IMR-90 (cell line): ENCODE data around the gene PROCA1. TPM values are rescaled to one million over a fixed set of nuclear protein-coding genes. Genes with fewer than 3 reads are reported as not detected.

Experiments
- ATAC-seq: fragments of 200-7000 bp; cut with Tn5 transposase; 2 replicates; pipeline ENCODE4 v1.9.1; 2020; ENCODE audit warnings: low read depth, mild to moderate bottlenecking, moderate library complexity
- BruUV-seq: library from RNA; stranded (reverse); fragments of 400-500 nt; replicated peaks from 2 replicates; lab custom pipeline; 2021; lab: Mats Ljungman, UMichigan
- CTCF ChIA-PET: fragments of 300-600 bp; formaldehyde crosslinking; extraction: SDS; loops from one replicate; lab custom pipeline; 2021; ENCODE audit warnings: antibody characterized with exemption; lab: Yijun Ruan, JAX
- POLR2A ChIA-PET: fragments of 300-600 bp; sonication (Branson Sonifier 250); formaldehyde crosslinking; loops from one replicate; lab custom pipeline; 2022; ENCODE audit warnings: antibody characterized with exemption; ENCODE audit not compliant: unreplicated experiment; lab: Charles Lee
- DNase-seq: peaks from one replicate; pipeline ENCODE4 v3.0.0; 2013
- H2AFZ ChIP-seq: replicated peaks from 2 replicates; pipeline ENCODE3; 2013; ENCODE audit warnings: low read length, mild to moderate bottlenecking; ENCODE audit not compliant: poor library complexity
- H2AK5ac ChIP-seq: 2 replicates; pipeline ENCODE4 v1.6.1; 2013; ENCODE audit warnings: low read depth, low read length, inconsistent platforms
- H2AK9ac ChIP-seq: replicated peaks from 2 replicates; pipeline ENCODE3; 2013; ENCODE audit warnings: mild to moderate bottlenecking, low read depth, low read length, moderate library complexity; ENCODE audit not compliant: poor library complexity
- H2BK120ac ChIP-seq: 2 replicates; pipeline ENCODE4 v1.6.1; 2013; ENCODE audit warnings: low read depth, low read length, inconsistent platforms
- H2BK15ac ChIP-seq: 3 replicates; pipeline ENCODE4 v1.6.1; 2013; ENCODE audit warnings: low read depth, low read length, inconsistent platforms
- H2BK20ac ChIP-seq: 2 replicates; pipeline ENCODE4 v1.6.1; 2013; ENCODE audit warnings: low read depth, mild to moderate bottlenecking, inconsistent platforms, low read length, moderate library complexity
- H2BK5ac ChIP-seq: 2 replicates; pipeline ENCODE4 v1.6.1; 2013; ENCODE audit warnings: mild to moderate bottlenecking, low read depth, low read length, inconsistent platforms; ENCODE audit not compliant: poor library complexity, severe bottlenecking
- H3K14ac ChIP-seq: replicated peaks from 2 replicates; pipeline ENCODE4 v1.6.1; 2013; ENCODE audit warnings: low read depth, low read length, inconsistent platforms
- H3K18ac ChIP-seq: 2 replicates; pipeline ENCODE4 v1.6.1; 2013; ENCODE audit warnings: low read depth, low read length, control low read depth
- H3K23ac ChIP-seq: 2 replicates; pipeline ENCODE4 v1.6.1; 2013; ENCODE audit warnings: low read depth, low read length, inconsistent platforms
- H3K27ac ChIP-seq: 2 replicates; pipeline ENCODE4 v1.5.1; 2013; ENCODE audit warnings: mild to moderate bottlenecking, control low read depth, low read length; ENCODE audit not compliant: insufficient read depth
- H3K27me3 ChIP-seq: 2 replicates; pipeline ENCODE4 v1.6.1; 2013; ENCODE audit warnings: low read length; ENCODE audit not compliant: control insufficient read depth, insufficient read depth
- H3K36me3 ChIP-seq: 2 replicates; pipeline ENCODE4 v1.6.1; 2013; ENCODE audit warnings: low read length, mixed read lengths; ENCODE audit not compliant: control insufficient read depth, insufficient read depth
- H3K4ac ChIP-seq: 2 replicates; pipeline ENCODE4 v1.6.1; 2013; ENCODE audit warnings: low read depth, low read length, inconsistent platforms
- H3K4me1 ChIP-seq: 2 replicates; pipeline ENCODE4 v1.6.1; 2013; ENCODE audit warnings: low read length, mixed read lengths; ENCODE audit not compliant: control insufficient read depth, insufficient read depth
- H3K4me2 ChIP-seq: 2 replicates; pipeline ENCODE4 v1.6.1; 2013; ENCODE audit warnings: low read depth, mild to moderate bottlenecking, control low read depth, low read length, moderate library complexity
- H3K4me3 ChIP-seq: 2 replicates; pipeline ENCODE4 v1.5.1; 2013; ENCODE audit warnings: low read depth, mild to moderate bottlenecking, control low read depth, low read length, moderate library complexity; ENCODE audit not compliant: insufficient read depth
- H3K56ac ChIP-seq: 2 replicates; pipeline ENCODE4 v1.6.1; 2013; ENCODE audit warnings: low read length, inconsistent platforms; ENCODE audit not compliant: insufficient read depth; ENCODE audit errors: extremely low read depth
- H3K79me1 ChIP-seq, 2 experiments: 2 replicates each; pipeline ENCODE4 v1.6.1; 2013; ENCODE audit warnings: low read length in 2 of 2, inconsistent platforms in 1 of 2, low read depth in 1 of 2
- H3K9ac ChIP-seq: 2 replicates; pipeline ENCODE4 v1.6.1; 2013; ENCODE audit warnings: low read depth, low read length, control low read depth
- H3K9me1 ChIP-seq: 2 replicates; pipeline ENCODE4 v1.6.1; 2013; ENCODE audit warnings: low read length, inconsistent platforms; ENCODE audit not compliant: insufficient read depth
- H3K9me3 ChIP-seq: 2 replicates; pipeline ENCODE4 v1.6.1; 2013; ENCODE audit warnings: low read length; ENCODE audit not compliant: control insufficient read depth, insufficient read depth
- H4K20me1 ChIP-seq: 2 replicates; pipeline ENCODE4 v1.6.1; 2013; ENCODE audit warnings: low read length, inconsistent platforms; ENCODE audit not compliant: insufficient read depth
- H4K5ac ChIP-seq: 2 replicates; pipeline ENCODE4 v1.6.1; 2013; ENCODE audit warnings: mild to moderate bottlenecking, low read depth, low read length, control low read depth
- H4K8ac ChIP-seq, 2 experiments: 2 replicates each; pipeline ENCODE4 v1.6.1; 2013; ENCODE audit warnings: low read depth in 2 of 2, low read length in 2 of 2, control low read depth in 1 of 2, inconsistent platforms in 1 of 2
- H4K91ac ChIP-seq: 2 replicates; pipeline ENCODE4 v1.6.1; 2013; ENCODE audit warnings: low read depth, low read length, inconsistent platforms; ENCODE audit not compliant: insufficient read depth
- CEBPB ChIP-seq: IDR thresholded peaks from 2 replicates; pipeline ENCODE4 v1.6.1; 2012; ENCODE audit warnings: low read depth, low read length, improper control_type of control experiment
- MAZ ChIP-seq: IDR thresholded peaks from 2 replicates; pipeline ENCODE4 v1.6.1; 2012; ENCODE audit warnings: low read depth, mild to moderate bottlenecking, low read length, improper control_type of control experiment, moderate library complexity, borderline replicate concordance
- WGBS, 2 experiments: methylation state at CpG; one replicate each; pipeline versions ENCODE4 v1.1.5 to v1.1.7; 2013; ENCODE audit warnings: missing lambda C conversion rate in 2 of 2; ENCODE audit not compliant: insufficient read length in 1 of 2; ENCODE audit errors: extremely low coverage in 2 of 2; 5-methylcytosine and 5-hydroxymethylcytosine counted together
- dilution Hi-C: fragments of 300-500 bp; cut with HindIII; formaldehyde crosslinking; loops from one replicate; pipeline ENCODE4 v1.14.3; 2018; ENCODE audit warnings: low sequenced_read_pairs; ENCODE audit not compliant: unreplicated experiment
- in situ Hi-C: fragments of 300-500 bp; cut with MboI; formaldehyde crosslinking; loops from 3 replicates; pipeline ENCODE4 v1.14.3; 2019; ENCODE audit warnings: low sequenced_read_pairs, inconsistent platforms, mixed read lengths
- intact Hi-C: fragments of 100-400 bp; cut with micrococcal nuclease; formaldehyde crosslinking; loops from 2 replicates; pipeline ENCODE4 v1.10.0; 2022
- polyA plus RNA-seq, 3 experiments: library from polyadenylated mRNA; depleted of rRNA; stranded (reverse); fragments of >200 nt; gene quantifications; 2 replicates each; pipeline ENCODE4 v1.2.3, GENCODE V29; 2012; ENCODE audit warnings: low replicate concordance in 1 of 3
- total RNA-seq: library from RNA; depleted of rRNA; stranded (reverse); fragments of >200 nt; gene quantifications from 2 replicates; pipeline ENCODE4 v1.2.3, GENCODE V29; 2012
- TF ChIP-seq, protein P1 (sequence below): fragments of 150-350 bp; IDR thresholded peaks from 2 replicates; pipeline ENCODE4 v1.6.1; 2017; ENCODE audit warnings: mild to moderate bottlenecking, antibody characterized with exemption, low read length, low read depth

PROCA1 gene
- total and polyA plus RNA-seq, 2 of the 4 experiments (the other 2 are of a cell fraction) = 0.36 to 1.7 TPM

DNA sequence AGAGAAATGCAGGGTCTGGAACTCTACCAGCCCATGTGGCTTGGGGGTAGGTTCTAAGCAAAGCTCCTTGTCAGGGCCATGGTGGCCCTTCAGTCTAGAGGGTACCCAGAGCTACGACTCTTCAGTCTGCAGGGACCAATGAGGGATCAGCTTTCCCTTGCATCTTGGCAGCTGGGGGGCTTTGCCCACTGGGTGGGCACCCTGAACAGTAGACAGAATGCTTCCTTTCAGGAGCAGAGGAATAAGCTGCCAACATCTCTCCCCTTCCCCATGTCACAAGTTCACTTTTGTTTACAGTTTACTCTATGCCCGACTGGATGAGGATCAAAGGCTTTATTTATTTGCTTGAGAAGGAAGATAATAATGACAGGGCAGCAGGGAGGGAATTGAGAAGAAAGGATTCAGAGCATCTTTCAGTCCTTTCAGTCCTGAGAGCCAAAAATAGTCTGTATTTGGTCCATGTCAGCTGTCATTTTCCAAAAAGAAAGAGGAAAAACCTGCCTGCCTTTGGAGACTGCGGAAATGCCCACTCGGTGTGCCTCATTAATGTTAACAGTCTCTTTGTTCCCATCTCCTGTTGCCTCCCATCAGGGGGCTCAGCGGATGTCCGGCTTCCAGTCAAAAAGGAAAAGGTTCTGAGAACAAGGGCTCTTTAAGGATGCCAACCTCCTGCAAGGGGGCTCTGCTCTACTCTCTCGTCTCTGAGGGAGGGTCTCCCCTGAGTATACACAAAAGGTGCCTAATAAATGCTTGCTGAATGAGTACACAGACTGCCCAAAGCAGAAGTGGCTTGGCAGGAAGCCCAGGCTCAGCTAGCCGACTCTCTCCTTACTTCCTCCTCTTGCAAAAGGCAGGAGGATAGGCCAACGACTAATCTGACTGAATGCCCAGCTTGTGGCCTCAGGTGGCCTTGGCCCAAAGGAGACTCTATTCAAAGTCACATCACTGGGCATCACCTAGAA lies 49.2 kb upstream of the PROCA1 start:
- intact Hi-C loops (loop anchor here (5.0 to 10.0 kb wide), 2 partner anchors 54 to 96 kb away; partner anchors contain the start of gene ERAL1), in situ Hi-C loops (no loop called here), dilution Hi-C loops (no loop called here)
- Histone ChIP-seq H3K27me3 (no peaks in the 10 kb centered on the region), H3K9me1 (no peaks in the 10 kb centered on the region), H3K4me3 (no peak overlapping the region), H2BK5ac (no peak overlapping the region), H3K9ac (no peak overlapping the region), H2BK15ac (no peak overlapping the region), H2AK9ac (no peak overlapping the region), H2BK120ac (no peak overlapping the region), H3K56ac (no peak overlapping the region), H3K27ac (no peak overlapping the region), H3K14ac (no peak overlapping the region), H2AK5ac (no peak overlapping the region), H3K18ac (no peak overlapping the region), H2BK20ac (no peak overlapping the region), H3K4me1 (peaks cover 4% of the 10 kb centered on the region; the same call in 1 of the 2 replicates), H3K4ac (no peak overlapping the region), H4K8ac (no peak overlapping the region), H4K20me1 (peaks cover 27% of the 10 kb centered on the region; the same call in 1 of the 2 replicates), H2AFZ (no peak overlapping the region), H3K9me3 (no peaks in the 10 kb centered on the region), H3K4me2 (no peak overlapping the region), H4K5ac (no peak overlapping the region), H3K36me3 (peaks cover 34% of the 10 kb centered on the region), H3K23ac (no peak overlapping the region), H3K79me1 (peaks cover 10 to 50% of the 10 kb centered on the region in 2 experiments), H4K91ac (no peak overlapping the region)
- no TSS peak for BruUV-seq
- TF ChIP-seq MAZ = no peak
- TF ChIP-seq CEBPB = peak; percentile 35; the same call in 1 of the 2 replicates
- TF ChIP-seq, protein P1, sequence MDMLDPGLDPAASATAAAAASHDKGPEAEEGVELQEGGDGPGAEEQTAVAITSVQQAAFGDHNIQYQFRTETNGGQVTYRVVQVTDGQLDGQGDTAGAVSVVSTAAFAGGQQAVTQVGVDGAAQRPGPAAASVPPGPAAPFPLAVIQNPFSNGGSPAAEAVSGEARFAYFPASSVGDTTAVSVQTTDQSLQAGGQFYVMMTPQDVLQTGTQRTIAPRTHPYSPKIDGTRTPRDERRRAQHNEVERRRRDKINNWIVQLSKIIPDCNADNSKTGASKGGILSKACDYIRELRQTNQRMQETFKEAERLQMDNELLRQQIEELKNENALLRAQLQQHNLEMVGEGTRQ = no peak
- POLR2A ChIA-PET = interaction anchor here (1.1 kb wide), 1 partner anchor 34 kb away, joined by 3 read pairs; no protein-coding TSS in a partner anchor
- WGBS, 2 experiments = 80% methylated on average over 1 of the region's 9 CpGs; no CpG with 5 or more reads in 1 of the 2 experiments
- DNase-seq (peak; percentile 66), ATAC-seq (peak; percentile 56)
- CTCF ChIA-PET = interaction anchor here (0.7 to 1.7 kb wide), 2 partner anchors 12 to 34 kb away, joined by 3 to 5 read pairs; no protein-coding TSS in a partner anchor
